H1 (cell line): ENCODE results near the gene GET3. TPM values are rescaled to one million over a fixed set of nuclear protein-coding genes. Genes with fewer than 3 reads are reported as not detected.

ENCODE experiments used
- ASH2L ChIP-seq: fragments of 200-600, 300-600 bp; sonication (generic); IDR thresholded peaks from one replicate; pipeline ENCODE4 v1.7.1; 2017; ENCODE audit warnings: low read length
- BCL11A ChIP-seq, 2 experiments: IDR thresholded peaks; one replicate each; pipeline ENCODE4 v1.6.1; 2011; ENCODE audit warnings: low read depth in 2 of 2, low read length in 2 of 2, mild to moderate bottlenecking in 2 of 2
- BRCA1 ChIP-seq: IDR thresholded peaks from 2 replicates; pipeline ENCODE4 v1.6.1; 2012; ENCODE audit warnings: low read depth, low read length, improper control_type of control experiment
- CBX5 ChIP-seq: fragments of 300-800, 300-1000 bp; sonication (generic); IDR thresholded peaks from 2 replicates; pipeline ENCODE4 v1.7.1; 2016; ENCODE audit warnings: antibody characterized with exemption, low read length, low read depth
- CBX8 ChIP-seq: fragments of 300-800, 300-1000 bp; sonication (generic); IDR thresholded peaks from 2 replicates; pipeline ENCODE4 v1.7.1; 2016; ENCODE audit warnings: low read depth, low read length, borderline replicate concordance
- CHD1 ChIP-seq: IDR thresholded peaks from 2 replicates; pipeline ENCODE4 v1.6.1; 2012; ENCODE audit warnings: low read depth, low read length, improper control_type of control experiment
- CTBP2 ChIP-seq: IDR thresholded peaks from 2 replicates; pipeline ENCODE4 v1.7.0; 2011; ENCODE audit warnings: borderline replicate concordance, mild to moderate bottlenecking, moderate library complexity, mixed read lengths, low read length; ENCODE audit not compliant: insufficient read depth, insufficient read length
- GABPA ChIP-seq: IDR thresholded peaks from 2 replicates; pipeline ENCODE4 v1.6.1; 2011; ENCODE audit warnings: mild to moderate bottlenecking, low read length, moderate library complexity, borderline replicate concordance; ENCODE audit not compliant: insufficient read depth
- HDAC2 ChIP-seq, 2 experiments: fragments of 300-600 bp in 1 of 2; sonication (generic) in 1 of 2; IDR thresholded peaks; 2 replicates each; pipeline ENCODE4 v1.6.1; 2011 to 2012; ENCODE audit warnings: low read depth in 2 of 2, low read length in 2 of 2, mild to moderate bottlenecking in 2 of 2, moderate library complexity in 2 of 2, borderline replicate concordance in 1 of 2, inconsistent platforms in 1 of 2
- JUND ChIP-seq: IDR thresholded peaks from 2 replicates; pipeline ENCODE4 v1.6.1; 2011; ENCODE audit warnings: mild to moderate bottlenecking, improper control_type of control experiment, low read length
- KDM1A ChIP-seq: fragments of 200-600, 300-600 bp; sonication (generic); IDR thresholded peaks from 2 replicates; pipeline ENCODE4 v1.7.1; 2016; ENCODE audit warnings: mild to moderate bottlenecking, low read length, borderline replicate concordance
- MAFK ChIP-seq: IDR thresholded peaks from 2 replicates; pipeline ENCODE4 v1.6.1; 2012; ENCODE audit warnings: low read depth, mild to moderate bottlenecking, improper control_type of control experiment, low read length
- NANOG ChIP-seq: IDR thresholded peaks from 2 replicates; pipeline ENCODE4 v1.6.1; 2011; ENCODE audit warnings: low read length, low read depth, mild to moderate bottlenecking, inconsistent platforms; ENCODE audit not compliant: insufficient read depth, poor library complexity, severe bottlenecking
- NRF1 ChIP-seq: IDR thresholded peaks from 2 replicates; pipeline ENCODE4 v1.6.1; 2011; ENCODE audit warnings: mild to moderate bottlenecking, low read depth, low read length, improper control_type of control experiment
- PHF8 ChIP-seq: fragments of 200-600 bp; sonication (generic); conservative IDR thresholded peaks from 2 replicates; pipeline ENCODE4 v1.7.1; 2012; ENCODE audit warnings: low read depth, mild to moderate bottlenecking, inconsistent platforms, low read length, moderate library complexity
- POLR2A ChIP-seq, 2 experiments: IDR thresholded peaks; 1 replicate in 1 of 2; 2 replicates in 1 of 2; pipeline ENCODE4 v1.6.1; 2011; ENCODE audit warnings: low read depth in 2 of 2, low read length in 2 of 2, mild to moderate bottlenecking in 2 of 2; ENCODE audit errors: control extremely low read depth in 1 of 2
- RNF2 ChIP-seq: fragments of 200-900, 300-1000 bp; sonication (generic); IDR thresholded peaks from 2 replicates; pipeline ENCODE4 v1.7.1; 2016; ENCODE audit warnings: borderline replicate concordance, low read depth, mild to moderate bottlenecking, antibody characterized with exemption, low read length; ENCODE audit not compliant: poor library complexity, severe bottlenecking; ENCODE audit errors: missing control alignments
- RXRA ChIP-seq: IDR thresholded peaks from 2 replicates; pipeline ENCODE4 v1.6.1; 2011; ENCODE audit warnings: low read depth, mild to moderate bottlenecking, low read length, moderate library complexity; ENCODE audit not compliant: insufficient read depth
- SIRT6 ChIP-seq: IDR thresholded peaks from one replicate; pipeline ENCODE4 v1.7.1; 2012; ENCODE audit warnings: low read length, inconsistent platforms
- TEAD4 ChIP-seq: IDR thresholded peaks from 2 replicates; pipeline ENCODE4 v1.6.1; 2012; ENCODE audit warnings: low read depth, low read length, inconsistent platforms, mixed read lengths
- ZNF274 ChIP-seq: IDR thresholded peaks from 2 replicates; pipeline ENCODE4 v1.7.0; 2012; ENCODE audit warnings: low read length, borderline replicate concordance; ENCODE audit errors: extremely low read depth
- polyA plus RNA-seq, 7 experiments: library from polyadenylated mRNA; depleted of rRNA in 3 of 7; stranded (reverse) in 5 of 7; unstranded in 2 of 7; fragments of >200 nt in 5 of 7; fragments of 200-250 nt in 2 of 7; gene quantifications; 1 replicate in 5 of 7; 2 replicates in 1 of 7; 4 replicates in 1 of 7; pipeline versions ENCODE4 v1.2.1 to v1.2.3, GENCODE V29; 2011 to 2013; ENCODE audit warnings: missing spikeins in 2 of 7, mixed read lengths in 2 of 7
- total RNA-seq: library from RNA; stranded (reverse); fragmentation: NEBNext Ultra II Directional; extraction: Animal tissue kit (Norgen Biotek cat#: 25700); gene quantifications from 2 replicates; pipeline ENCODE4 v1.2.1, GENCODE V29; 2021
- TF ChIP-seq, protein P1 (sequence below): IDR thresholded peaks from 2 replicates; pipeline ENCODE4 v1.6.1; 2011; ENCODE audit warnings: low read length, improper control_type of control experiment

The GET3 gene
- total and polyA plus RNA-seq, 2 of the 8 experiments (the other 6 are each of a cell fraction or from before 2014, with no cell fraction given), result 105 to 297 TPM

DNA sequence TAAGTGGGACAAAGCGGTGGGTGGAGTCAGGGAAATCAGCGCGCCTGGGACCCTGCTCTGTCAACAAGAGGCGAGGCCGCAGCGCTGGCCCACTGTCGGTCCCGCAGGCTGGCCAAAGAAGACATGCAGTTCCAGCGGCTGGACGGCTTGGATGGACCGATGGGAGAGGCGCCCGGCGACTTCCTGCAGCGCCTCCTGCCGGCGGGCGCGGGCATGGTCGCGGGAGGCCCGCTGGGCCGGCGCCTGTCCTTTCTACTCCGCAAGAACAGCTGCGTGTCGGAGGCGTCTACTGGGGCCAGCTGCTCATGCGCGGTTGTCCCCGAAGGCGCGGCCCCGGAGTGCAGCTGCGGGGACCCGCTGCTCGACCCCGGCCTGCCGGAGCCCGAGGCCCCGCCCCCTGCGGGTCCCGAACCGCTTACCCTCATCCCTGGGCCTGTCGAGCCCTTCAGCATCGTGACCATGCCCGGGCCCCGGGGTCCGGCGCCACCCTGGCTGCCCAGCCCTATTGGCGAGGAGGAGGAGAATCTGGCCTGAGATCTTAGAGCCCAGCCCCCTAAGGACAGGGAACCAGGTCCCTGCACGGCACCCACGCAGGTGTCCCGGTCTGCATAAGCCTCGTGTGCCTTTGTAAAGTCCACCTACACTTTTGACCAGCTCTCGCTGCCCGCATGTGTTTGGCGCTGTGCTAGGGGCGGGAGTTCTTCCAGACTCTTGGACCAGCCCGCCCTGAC is 20.4 kb downstream of the GET3 start (continued):
- TF ChIP-seq MAFK, result no peak
- no peak for TF ChIP-seq TEAD4
- peak in 1 of 2 experiments; percentile 65; a peak in 1 of 4 replicates for TF ChIP-seq HDAC2 (IDR thresholded peaks at IDR 0.05; ENCODE audit: borderline replicate concordance in 1 of 2, low read depth in 2 of 2, low read length in 2 of 2)
- no peak for TF ChIP-seq CHD1
- TF ChIP-seq CTBP2, result no peak
- no peak for TF ChIP-seq BCL11A (IDR thresholded peaks at IDR 0.05; ENCODE audit: low read depth in 2 of 2, low read length in 2 of 2)
- peak; percentile 26; the same call in 1 of the 2 replicates for TF ChIP-seq KDM1A
- TF ChIP-seq NRF1, result peak; percentile 48; the same call in 1 of the 2 replicates
- no peak for TF ChIP-seq CBX5
- TF ChIP-seq GABPA, result 0 out of 2 replicates have a peak, but pooled peaks have one; percentile 59
- TF ChIP-seq BRCA1, result no peak
- no peak for TF ChIP-seq ZNF274
- no peak for TF ChIP-seq JUND
- TF ChIP-seq, protein P1, sequence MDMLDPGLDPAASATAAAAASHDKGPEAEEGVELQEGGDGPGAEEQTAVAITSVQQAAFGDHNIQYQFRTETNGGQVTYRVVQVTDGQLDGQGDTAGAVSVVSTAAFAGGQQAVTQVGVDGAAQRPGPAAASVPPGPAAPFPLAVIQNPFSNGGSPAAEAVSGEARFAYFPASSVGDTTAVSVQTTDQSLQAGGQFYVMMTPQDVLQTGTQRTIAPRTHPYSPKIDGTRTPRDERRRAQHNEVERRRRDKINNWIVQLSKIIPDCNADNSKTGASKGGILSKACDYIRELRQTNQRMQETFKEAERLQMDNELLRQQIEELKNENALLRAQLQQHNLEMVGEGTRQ, result peak; percentile 37; the same call in 1 of the 2 replicates
- TF ChIP-seq SIRT6, result no peak
- TF ChIP-seq ASH2L, result no peak
- no peak for TF ChIP-seq CBX8
- TF ChIP-seq RXRA, result no peak
- no peak for TF ChIP-seq PHF8
- TF ChIP-seq RNF2, result no peak
- TF ChIP-seq POLR2A (IDR thresholded peaks at IDR 0.05; ENCODE audit: control extremely low read depth in 1 of 2, low read depth in 2 of 2, low read length in 2 of 2), result peak in 1 of 2 experiments; percentile 59; a peak in 1 of 3 replicates
- TF ChIP-seq NANOG, result no peak
